Ureter (tissue), 1 donor: ENCODE data around the gene ACAD8. TPM values are rescaled to one million over a fixed set of nuclear protein-coding genes. Genes with fewer than 3 reads are reported as not detected.
"Not testable (repeated sequence)": the region's sequence is repeated elsewhere in the genome, so short reads cannot be mapped to it uniquely, and the experiment has no call there.

Experiments used
- DNase-seq: peaks from one replicate; pipeline ENCODE4 v3.0.0-alpha.2; 2020; ENCODE audit warnings: low spot score
- total RNA-seq: library from RNA; stranded (reverse); gene quantifications from one replicate; pipeline ENCODE4 v1.2.4, GENCODE V29; 2023
- donor health status: DM: yes; HTN: yes; CAD: no.

The ACAD8 gene
- total RNA-seq, 1 donor from 2014 or later: 31.1 TPM

DNA sequence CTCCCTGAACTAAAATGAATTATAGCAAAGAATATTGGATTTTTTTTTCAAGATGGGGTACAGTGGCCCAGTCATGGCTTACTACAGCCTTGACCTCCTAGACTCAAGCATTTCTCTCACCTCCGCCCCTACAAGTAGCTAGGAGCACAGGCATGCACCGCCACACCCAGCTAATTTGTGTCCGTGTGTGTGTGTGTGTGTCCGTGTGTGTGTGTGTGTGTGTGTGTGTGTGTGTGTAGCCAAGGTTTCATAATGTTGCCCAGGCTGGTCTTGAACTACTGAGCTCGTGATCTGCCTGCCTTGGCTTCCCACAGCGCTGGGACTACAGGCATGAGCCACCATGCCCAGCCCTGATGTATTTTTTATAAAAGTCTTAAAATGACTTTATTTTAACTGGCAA is 12.8 kb upstream of the ACAD8 start:
- no peak for DNase-seq

DNA sequence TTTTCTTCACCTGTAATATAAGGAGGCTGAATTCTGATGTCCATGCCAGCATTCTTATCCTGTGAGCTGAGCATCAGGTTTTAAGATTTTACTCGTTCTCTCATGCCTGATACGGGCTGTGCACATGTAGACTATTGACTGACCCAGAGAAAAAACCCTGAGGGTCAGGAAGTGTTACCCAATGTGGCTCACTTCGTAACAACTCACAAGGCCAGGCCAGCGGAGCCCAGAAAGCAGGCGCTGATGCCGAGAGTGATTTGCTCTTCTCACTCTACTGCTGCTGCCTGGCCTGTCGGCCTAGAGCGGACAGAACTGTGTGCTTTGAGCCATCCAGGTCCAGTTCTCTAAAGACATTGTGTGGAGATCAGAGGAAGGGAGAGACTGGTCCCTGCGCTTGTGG is 11.0 kb upstream of the ACAD8 start:
- DNase-seq: no peak

DNA sequence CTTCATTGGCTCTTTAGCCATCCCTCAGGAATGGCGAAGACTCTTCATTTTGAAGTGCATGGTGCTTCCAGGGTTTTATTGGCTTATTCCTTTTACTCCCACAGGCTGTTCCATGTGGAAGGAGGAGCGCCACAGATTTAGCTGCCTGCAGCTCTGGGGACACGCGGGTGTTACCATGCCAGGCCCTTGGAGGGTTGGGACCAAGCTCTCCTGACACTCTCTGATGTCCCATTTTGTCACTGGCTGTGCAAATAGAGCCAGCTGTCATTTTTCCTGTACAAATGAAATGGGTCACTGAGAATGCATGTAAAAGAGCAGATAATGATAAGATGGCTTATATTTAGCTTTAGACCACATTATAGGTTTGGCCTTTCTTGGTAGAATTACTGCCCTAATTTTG is 9.5 kb upstream of the ACAD8 start:
- no peak for DNase-seq

DNA sequence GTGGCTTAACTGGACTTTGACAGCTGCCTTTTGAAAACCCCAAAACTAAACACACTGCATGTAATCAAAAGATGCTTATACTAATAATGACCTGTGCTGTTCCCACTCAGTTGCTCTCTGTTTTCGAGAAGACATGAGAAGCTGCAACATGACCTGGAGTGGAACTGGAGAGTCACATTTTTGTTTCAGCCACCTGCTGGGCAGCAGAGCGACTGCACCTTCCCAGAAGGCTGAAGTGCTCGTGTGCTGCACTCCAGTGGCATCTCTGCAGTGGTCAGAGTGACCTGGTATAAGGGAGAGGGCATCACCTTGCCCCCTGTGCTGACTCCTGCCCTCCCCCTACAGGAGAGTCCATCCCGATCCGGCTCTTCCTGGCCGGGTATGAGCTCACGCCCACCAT is 8.8 kb upstream of the ACAD8 start:
- no peak for DNase-seq

DNA sequence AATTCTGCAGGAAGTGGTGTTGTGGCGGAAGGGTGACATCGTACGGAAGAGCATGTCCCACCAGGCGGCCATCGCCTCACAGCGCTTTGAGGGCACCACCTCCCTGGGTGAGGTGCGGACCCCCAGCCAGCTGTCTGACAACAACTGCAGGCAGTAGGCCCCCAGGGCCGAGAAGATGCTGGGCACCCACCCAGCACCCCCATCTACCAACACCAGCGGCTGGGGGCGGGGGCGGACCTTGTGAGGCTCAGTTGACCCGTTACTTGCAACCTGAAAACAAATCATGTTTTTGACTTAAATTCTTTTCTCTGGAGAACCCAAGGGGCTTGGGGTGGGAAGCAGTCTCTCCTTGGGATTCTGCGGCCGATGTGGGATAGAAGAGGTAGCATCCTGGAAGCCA is 7.9 kb upstream of the ACAD8 start:
- DNase-seq: no peak

DNA sequence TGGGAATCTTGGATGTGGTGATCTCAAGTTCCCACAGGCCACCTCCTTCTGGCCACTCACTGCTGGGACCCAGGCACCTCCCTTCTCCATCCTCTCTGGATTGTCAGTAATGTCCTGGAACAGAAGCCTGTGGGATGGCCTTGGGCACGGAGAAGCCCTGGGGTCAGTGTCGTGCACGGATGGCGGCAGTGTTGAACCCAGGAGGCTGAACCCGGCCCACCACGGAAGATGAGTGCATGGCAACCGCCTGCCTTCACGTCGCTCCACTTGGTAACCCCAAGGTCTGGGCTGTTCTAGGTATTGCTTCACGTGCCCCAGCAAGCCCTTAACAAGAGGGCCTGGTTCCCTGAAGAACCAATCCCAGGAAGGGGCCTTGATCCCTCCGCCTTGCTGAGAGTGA is 7.3 kb upstream of the ACAD8 start:
- DNase-seq: no peak

DNA sequence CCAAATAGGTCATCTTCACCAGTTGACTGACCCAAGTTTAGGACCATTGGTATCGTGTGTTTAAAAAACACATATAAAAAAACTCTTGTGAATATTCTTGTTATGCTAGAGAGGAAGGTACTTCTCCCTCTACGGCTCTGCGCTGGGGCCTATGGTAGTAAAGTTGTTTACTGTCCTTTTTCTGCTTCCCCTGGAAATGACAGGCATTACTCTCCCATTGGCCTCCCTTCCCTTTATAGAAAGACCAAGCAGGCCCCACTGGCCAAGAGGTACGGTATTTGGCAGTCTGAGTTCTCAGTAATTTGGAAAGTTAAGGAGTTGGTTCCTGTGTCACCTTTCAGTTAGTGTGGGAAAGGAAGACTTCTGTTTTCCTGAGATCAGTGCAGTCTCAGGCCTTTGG is 6.7 kb upstream of the ACAD8 start:
- no peak for DNase-seq

DNA sequence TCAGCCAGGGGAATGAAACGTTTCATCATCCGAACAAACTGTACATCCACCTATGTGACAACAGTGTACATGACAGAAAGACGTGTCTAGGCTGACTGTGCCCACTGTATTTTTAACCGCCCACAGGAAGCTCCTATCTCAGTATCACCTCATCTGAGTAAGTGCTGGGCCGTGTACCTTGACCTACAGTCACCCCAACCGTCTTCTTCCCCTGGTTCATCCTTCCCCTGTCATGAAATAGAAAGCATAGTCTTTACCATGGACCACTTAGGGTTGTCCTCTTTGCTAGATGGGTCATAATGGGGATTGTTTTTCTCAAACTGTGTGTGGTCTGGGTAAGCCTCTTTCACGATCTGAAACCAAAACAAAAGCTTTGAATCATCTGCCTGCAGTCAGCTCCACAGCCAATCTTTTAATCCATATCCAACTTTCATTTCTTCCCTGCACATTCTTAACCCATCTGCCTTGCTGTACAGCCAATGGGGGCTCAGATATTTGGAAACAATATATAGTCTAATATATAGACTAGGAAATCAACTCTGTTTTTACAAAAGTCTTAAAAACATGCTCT is 4.4 kb upstream of the ACAD8 start:
- DNase-seq: no peak

DNA sequence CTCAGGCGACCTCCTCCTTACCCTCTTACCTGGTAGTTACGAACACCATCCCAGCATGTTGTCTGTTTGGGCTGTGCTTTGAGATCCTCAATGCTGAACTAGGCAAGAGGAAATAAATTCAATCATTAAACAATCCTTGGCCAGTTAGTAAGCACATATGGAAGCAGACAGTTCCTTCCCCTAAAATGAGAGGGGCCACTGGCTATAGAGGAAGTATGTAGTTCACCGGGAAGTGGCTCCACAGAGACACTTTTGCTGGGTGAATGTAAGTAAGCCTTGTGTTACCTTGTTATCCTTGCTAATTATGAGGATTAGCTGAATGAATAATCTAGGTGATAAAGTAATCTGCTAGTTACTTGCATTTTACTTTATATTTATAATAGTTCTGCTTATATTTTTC is 3.1 kb upstream of the ACAD8 start:
- DNase-seq: no peak

DNA sequence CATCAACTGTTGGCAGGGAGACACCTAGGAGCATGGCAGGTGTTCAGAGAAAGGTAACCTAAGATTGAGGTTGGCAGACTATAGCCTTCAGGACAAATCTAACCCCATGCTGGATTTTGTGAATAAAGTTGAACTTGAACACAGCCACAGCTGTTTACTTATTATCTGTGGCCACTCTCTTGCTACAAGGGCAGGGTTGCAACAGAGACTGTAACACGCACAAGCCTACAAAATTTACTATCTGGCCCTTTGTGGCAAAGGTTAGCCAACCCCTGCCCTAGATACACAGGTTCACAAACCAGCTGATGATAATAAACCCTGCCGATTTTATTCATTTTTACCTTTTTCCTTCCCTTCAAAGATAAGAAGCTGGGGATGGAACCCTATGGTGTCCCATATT is 2.7 kb upstream of the ACAD8 start:
- no peak for DNase-seq

DNA sequence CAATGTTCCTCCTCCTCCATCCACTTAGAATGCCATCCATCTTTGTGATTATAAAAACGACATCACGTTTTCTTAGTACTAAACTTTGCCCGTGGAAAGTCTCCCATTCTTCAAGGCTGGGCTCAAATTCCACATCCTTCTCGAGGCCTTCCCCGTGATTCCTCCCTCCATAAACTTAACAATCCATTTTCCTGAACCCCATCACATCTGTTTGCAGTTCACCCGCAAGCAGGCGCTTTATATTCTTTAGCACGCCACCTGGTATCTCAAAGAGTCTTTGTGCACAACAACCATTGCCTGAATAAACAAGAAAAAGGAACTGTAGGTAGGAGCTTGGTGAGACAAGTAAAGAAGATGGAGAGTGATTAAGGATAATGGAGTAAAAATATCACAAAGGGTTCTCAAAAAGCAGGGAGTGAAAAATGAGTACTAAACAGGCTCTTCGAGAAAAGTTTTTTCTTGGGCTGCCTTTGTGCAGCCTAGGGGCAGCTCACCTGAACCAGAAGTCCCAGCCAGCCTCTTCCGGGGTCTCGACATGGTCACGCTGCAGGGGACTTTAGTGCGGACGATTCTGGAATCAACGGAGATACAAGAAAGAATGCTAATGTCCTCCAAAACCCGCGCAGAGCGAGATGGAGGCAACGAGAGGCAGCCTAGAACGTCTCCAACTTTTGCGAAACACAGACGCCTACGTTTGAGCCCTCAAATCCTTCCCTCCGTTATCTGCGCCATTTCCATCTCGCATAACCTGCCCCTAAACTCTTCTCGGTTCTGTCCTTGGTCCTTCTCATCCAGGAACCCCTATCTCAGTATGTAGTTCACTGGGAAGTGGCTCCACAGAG is 801 bp upstream of the ACAD8 start:
- no peak for DNase-seq

DNA sequence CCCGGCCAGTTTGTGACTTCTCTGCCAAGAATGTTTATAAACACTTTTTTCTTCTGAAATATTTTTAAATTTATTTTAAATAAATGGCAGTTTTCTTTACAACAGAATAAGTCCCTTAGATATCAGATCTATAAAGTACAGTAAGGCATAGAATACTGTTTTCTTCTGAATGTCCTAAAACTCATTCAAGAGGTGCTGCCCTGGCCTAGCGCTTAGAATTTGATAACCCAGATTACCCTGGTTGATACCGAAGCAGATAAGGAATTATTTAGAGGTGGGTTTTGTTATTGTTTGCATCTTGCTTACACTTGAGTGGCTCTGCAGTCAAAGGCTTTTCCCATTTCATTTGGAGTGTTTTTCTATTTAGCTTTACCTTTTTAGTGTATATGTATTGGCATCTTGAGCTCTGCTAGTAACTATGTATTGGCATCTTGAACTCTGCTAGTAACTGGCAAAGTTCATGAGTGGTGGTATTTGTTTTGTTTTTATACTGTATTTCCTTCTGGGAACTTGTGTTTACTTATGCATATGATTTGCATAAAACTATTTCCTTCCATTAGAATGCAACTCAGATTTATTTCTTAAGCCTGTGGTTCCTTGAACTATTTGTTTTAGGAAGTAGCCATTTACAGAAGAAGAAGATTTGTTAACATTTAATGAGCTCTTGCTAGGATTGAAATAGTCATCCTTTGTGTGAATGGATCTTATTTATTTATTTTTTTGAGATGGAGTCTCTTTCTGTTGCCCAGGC is 1.2 kb downstream of the ACAD8 start:
- DNase-seq: no peak

DNA sequence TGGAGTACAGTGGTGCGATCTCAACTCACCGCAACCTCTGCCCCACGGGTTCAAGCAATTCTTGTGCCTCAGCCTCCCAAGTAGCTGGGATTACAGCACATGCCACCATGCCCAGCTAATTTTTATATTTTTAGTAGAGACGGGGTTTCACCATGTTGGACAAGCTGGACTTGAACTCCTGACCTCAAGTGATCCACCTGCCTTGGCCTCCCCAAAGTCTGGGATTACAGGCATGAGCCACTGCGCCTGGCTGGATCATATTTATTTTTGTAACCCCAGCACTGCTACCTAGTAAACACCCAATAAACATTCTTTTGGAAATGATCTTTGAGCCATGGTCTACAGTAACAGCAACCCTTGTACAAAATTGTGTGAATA is 1.8 kb downstream of the ACAD8 start:
- not testable (repeated sequence) for DNase-seq

DNA sequence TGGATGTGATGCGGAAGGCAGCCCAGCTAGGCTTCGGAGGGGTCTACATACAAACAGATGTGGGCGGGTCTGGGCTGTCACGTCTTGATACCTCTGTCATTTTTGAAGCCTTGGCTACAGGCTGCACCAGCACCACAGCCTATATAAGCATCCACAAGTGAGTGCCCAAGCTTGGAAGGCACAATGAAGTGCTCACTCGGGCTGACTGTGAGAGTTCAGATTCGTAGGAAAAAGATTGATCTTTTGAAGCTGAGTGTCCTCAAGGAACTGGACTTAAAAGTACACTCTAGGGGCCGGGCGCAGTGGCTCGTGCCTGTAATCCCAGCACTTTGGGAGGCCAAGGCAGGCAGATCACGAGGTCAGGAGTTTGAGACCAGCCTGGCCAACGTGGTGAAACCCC is 3.7 kb downstream of the ACAD8 start:
- DNase-seq: no peak

DNA sequence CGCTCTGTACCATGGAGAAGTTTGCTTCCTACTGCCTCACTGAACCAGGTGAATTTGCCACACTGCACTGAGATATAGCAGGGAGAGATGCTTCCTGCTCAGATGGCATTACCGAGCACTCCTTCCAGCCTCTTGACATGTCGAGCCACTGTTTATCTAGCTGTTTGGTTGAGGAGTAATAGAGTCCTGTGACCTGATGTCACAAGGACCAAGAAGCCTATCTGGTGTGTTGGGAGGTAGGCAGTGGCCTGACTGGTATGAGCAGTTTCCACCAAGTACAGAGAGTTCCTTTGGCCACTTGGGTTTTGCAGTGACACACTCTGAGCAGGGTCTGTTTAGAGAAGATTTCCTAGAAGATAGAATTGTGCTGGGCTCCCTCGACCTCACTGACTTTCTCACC is 5.2 kb downstream of the ACAD8 start:
- no peak for DNase-seq

DNA sequence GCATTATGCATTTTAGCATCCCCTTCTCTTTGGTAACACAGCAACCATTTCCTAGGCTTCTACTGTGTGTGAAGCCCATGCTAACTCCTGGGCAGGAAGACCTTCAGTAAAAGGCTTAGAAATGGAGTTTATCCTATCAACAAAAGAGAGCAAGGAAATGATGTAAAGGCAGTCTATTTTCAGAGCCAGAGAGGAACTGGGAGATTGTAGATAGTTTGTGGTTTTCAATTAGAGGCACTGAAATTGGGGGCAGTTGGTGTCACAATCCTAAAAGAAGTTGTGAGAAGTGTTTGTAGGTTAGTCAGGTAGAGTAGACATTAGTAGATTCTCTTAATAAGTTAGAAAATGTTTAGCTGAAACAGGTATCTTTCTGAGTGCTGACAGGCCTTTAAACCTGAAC is 7.1 kb downstream of the ACAD8 start:
- DNase-seq: no peak

DNA sequence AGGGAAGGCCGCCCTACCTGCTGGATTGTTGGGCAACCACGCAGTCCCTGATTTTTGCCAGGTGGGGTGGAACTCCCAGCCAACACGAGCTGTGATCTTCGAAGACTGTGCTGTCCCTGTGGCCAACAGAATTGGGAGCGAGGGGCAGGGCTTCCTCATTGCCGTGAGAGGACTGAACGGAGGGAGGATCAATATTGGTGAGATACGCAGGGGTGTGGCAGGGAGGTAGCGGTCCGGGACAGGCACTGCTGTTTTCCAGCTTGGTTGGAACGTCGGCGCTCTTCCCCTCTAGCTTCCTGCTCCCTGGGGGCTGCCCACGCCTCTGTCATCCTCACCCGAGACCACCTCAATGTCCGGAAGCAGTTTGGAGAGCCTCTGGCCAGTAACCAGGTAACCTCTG is 7.6 kb downstream of the ACAD8 start:
- no peak for DNase-seq

DNA sequence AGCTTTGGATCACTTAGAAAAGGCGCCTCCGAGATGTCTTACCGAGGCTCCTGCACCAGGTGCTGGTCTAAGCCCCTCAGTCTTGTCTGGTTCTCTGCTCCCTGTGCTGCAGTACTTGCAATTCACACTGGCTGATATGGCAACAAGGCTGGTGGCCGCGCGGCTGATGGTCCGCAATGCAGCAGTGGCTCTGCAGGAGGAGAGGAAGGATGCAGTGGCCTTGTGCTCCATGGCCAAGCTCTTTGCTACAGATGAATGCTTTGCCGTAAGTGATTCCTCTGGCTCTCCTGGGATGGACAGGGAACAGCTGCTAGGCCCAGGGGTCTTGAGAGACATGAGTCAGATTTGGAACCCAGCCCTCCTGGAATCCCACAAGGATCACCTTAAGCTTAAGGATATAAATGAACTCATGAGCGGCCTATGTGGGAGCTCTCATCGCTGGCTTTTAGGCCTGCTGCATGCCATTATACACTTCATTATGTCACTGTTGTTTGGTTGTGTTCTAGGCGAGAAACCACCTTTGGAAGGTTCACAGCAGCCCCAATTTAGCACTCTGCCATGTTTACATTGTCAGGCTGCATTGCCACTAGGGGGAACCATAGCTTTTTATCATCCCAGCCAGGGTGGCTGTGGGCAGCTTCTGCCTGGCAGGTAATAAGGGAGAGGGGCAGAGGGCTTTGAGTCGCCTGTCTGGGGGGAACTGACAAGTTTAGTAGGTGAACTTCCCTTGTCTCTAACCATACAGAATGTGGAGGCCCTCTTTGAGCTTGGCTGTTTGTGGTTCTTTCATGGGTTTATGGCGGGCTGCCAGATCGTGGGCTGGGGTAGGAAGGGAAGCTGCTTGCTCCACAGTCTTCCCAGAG is 8.5 kb downstream of the ACAD8 start:
- DNase-seq: no peak

DNA sequence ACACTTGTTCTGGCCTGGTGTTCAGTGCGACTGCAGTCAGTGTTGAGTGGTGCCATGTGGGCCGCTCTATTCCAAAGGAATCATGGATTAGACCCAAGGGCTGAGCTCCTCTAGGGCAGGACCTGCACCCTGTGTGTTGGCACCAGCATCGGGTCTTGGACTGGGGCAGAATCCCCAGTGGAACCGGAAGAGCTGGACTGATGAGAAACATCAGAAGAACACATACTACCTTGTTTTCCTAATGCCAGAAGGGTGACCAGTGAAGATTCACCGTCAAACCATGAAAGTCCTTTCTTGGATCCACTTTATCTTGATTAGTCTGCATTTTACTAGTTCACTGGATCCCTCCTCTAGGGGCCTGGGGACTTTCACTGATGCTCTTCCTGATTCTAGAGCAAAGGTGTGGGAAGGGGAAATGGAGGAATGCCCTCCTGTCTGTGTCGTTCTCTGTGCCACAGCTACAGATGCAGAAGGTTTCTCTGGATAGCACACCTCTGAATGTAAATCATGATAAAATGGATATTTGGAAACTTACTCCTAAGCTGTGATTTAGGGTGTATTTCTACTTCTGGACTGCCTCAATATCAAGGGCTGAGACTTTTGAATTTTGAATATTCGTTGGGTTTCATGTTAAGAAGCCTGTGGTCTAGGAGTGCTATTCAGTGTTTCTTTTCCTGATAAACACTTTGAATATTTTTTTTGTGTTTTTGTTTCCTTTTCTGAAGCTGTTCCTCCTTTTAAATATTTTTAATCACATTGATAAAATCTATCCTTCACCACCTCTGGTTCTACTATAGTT is 11.8 kb downstream of the ACAD8 start:
- no peak for DNase-seq

DNA sequence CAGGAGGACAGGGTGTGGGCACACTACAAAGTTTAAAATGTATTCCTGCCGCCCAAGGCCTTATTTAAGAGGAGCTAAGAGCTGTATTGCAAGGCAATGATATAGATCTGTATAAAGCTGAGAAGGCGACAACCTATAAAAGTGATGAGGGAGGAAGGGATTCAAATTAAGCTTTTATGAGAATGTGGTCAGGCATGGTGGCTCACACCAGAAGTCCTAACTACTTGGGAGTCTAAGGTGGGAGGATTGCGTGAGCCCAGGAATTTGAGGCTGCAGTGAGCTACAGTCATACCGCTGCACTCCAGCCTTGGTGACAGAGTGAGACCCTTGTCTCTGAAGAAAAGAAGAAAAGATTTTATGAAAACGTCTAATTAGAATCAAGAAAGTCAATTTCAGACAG is 13.1 kb downstream of the ACAD8 start:
- DNase-seq: no peak

DNA sequence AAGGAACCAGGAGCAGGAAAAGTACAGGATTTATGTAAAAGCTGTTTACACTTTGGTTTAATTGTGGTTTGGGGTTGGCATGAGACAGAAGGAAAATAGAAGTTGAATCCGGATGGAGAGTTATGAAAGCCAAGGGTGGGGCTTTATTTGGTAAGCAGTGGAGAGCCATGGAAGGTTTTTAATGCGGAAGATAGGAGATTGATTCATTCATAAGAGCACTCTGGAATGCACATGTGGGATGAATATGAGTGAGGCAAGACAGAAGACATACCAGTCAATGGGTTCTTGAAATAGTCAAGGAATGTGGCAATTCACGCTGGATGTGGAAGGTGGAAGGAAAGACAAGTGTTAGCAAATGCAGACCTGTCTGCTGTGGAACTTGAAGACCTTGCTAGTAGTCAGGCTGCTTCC is 13.5 kb downstream of the ACAD8 start:
- DNase-seq: no peak
